SJCRH30 (cell line): Measurements from ENCODE around the gene TSPAN5. TPM values are rescaled to one million over a fixed set of nuclear protein-coding genes. Genes with fewer than 3 reads are reported as not detected.

ENCODE experiments used
- DNase-seq, 2 experiments: peaks; one replicate each; pipeline ENCODE4 v3.0.0-alpha.2; 2015 to 2020
- H3K27ac ChIP-seq: fragments of 250-450 bp; sonication (Bioruptor Pico); 2 replicates; pipeline ENCODE4 v1.5.1; 2020; ENCODE audit warnings: mild to moderate bottlenecking, moderate library complexity
- H3K27me3 ChIP-seq: fragments of 250-450 bp; sonication (Bioruptor Pico); 2 replicates; pipeline ENCODE4 v1.5.1; 2020; ENCODE audit warnings: mild to moderate bottlenecking, moderate library complexity
- H3K36me3 ChIP-seq: fragments of 250-450 bp; sonication (Bioruptor Pico); 2 replicates; pipeline ENCODE4 v1.5.1; 2020; ENCODE audit warnings: mild to moderate bottlenecking, moderate library complexity
- H3K4me1 ChIP-seq: fragments of 250-450 bp; sonication (Bioruptor Pico); 2 replicates; pipeline ENCODE4 v1.5.1; 2020; ENCODE audit warnings: mild to moderate bottlenecking, moderate library complexity
- H3K4me3 ChIP-seq: fragments of 250-450 bp; sonication (Bioruptor Pico); 2 replicates; pipeline ENCODE4 v1.5.1; 2020; ENCODE audit warnings: mild to moderate bottlenecking, moderate library complexity
- H3K9me3 ChIP-seq: fragments of 250-450 bp; sonication (Bioruptor Pico); replicated peaks from 2 replicates; pipeline ENCODE4 v1.5.1; 2020; ENCODE audit warnings: mild to moderate bottlenecking, moderate library complexity
- total RNA-seq: library from RNA; depleted of rRNA; stranded (reverse); fragments of >200 nt; shearing (Covaris generic); gene quantifications from 2 replicates; pipeline ENCODE4 v1.2.3, GENCODE V29; 2014

The TSPAN5 gene
- total RNA-seq, 1 experiment from 2014 or later, result 27.2 TPM

DNA sequence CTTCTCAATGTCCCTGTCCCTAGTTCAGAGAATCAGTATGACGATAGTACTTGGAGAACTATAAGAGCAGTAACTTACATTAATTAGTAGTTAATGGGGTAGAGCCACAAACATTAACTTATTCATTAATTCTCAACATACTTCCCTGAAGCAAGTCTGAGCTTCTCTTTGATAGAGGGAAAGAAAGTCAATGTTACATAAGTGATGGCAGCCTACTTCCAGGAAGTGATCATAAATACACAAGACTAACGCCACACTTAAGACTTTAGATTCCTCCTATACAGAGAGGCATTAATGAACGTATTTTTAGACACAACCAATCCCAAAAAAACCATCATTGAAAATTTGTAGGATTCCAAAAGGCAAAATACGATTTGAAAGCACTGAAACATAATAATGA, 33.8 kb downstream of the TSPAN5 start:
- no peaks in the 10 kb centered on the region for H3K27me3 ChIP-seq

DNA sequence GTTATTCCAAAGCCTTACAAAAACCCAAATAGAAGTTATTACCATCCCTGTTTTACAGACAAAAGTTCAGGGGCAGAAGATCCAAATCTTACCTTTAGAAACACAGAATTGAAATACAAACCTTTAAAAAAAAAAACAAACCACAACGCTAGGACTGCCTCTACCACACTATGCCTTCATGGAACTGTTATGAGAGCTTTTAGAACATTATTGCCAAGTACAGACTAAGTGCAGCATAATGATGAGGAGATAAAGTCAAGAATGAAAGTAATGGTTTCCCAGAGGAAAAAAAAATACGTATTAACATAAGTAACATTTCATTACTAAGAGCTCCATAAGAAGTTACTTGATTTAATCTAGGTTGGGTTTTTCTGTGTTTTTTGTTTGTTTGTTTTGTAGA, 34.3 kb downstream of the TSPAN5 start:
- Histone ChIP-seq H3K36me3 (no peaks in the 10 kb centered on the region), H3K4me1 (no peaks in the 10 kb centered on the region), H3K27me3 (no peaks in the 10 kb centered on the region), H3K27ac (no peak overlapping the region), H3K4me3 (no peak overlapping the region), H3K9me3 (no peaks in the 10 kb centered on the region)
- DNase-seq, result no peak

More for the DNA sequence above, 33.8 kb downstream of the TSPAN5 start:
- Histone ChIP-seq H3K27ac (no peak overlapping the region), H3K9me3 (no peaks in the 10 kb centered on the region), H3K4me1 (no peaks in the 10 kb centered on the region), H3K4me3 (no peak overlapping the region), H3K36me3 (no peaks in the 10 kb centered on the region)
- no peak for DNase-seq

DNA sequence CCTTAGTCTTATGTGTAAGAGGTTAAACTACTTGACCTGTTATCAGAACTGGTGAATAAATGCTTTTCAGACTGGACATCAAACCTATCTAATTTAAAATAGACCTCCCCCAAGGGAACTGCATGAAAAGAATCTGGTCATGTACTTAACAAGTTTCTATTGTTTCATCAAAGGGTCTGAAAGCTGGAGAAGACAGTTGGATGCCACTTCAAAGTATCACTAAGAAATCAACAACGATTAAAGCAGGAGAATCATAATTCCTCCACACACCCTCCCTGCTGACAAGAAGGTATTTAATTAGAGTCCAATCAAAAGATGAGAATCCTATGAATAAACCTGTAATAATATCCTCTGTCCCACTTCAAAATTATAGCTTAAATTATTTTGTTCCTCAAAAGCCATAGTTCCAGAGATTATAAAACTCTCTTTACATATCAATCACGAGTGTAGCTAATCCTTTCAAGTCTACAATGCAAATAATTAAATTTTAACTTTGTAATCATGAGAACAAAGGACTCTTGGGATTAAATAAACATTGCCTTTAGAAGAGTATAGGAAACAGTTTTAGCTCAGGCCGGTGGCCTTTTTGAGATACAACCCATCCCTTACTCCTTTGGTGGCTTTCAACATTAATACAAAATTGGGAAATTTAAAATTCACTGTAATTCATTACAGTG, 35.1 kb downstream of the TSPAN5 start:
- Histone ChIP-seq H3K27me3 (no peaks in the 10 kb centered on the region), H3K36me3 (no peaks in the 10 kb centered on the region), H3K9me3 (no peaks in the 10 kb centered on the region), H3K27ac (no peak overlapping the region), H3K4me3 (no peak overlapping the region), H3K4me1 (no peaks in the 10 kb centered on the region)
- DNase-seq, result no peak

DNA sequence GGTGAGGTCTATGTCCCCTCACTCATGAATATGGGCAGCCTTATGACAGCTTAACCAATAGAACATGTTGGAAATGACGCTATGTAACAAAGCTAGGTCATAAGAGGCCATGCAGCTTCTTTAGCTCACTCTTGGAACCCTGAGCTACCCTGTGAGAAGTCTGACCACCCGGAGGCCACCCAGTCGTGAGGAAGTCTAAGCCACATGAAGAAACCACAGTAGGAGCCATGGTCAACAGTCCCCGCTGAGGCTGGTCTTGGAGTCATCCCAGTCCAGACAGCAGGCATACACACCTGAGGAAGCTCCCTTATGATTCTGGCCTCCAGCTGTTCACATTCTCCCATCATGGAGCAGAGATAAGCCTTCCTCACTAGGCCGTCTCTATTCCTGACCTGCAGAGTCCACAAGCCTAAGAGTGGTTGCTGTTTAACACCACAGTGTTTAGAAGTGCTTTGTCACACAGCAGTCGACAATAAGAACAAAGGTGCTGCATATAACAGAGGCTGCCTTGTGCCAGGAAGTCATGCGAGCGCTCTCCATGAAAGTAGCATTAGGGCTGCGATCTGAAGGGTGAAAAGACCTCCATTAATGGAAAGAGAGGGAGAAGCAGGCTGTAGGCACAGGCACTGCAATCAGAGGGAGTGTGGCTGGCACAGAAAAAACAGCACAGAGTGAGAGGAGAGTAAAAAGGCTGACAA, 38.2 kb downstream of the TSPAN5 start:
- H3K36me3 ChIP-seq, result no peaks in the 10 kb centered on the region
- H3K27ac ChIP-seq, result no peak overlapping the region
- H3K4me1 ChIP-seq, result no peaks in the 10 kb centered on the region
- no peak overlapping the region for H3K4me3 ChIP-seq
- no peak for DNase-seq
- no peaks in the 10 kb centered on the region for H3K27me3 ChIP-seq
- no peaks in the 10 kb centered on the region for H3K9me3 ChIP-seq

DNA sequence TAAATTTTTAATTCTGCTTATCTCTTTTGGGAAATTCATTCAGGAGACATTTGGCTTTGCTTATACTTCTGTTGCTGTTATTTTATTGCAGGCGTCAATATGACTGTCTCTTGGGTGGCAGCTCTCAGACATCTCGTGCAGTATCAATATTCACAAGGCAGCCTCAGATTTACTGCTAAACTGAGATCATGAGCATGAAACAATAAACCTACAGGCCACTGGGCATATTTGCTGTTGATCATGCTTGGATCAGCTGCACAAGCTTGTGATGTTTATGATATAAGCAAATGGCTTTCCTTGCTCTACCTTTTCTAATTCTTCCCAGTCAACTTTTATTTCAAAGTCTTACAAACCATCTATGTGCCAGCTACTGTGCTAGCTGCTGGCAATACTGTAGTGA, 39.2 kb downstream of the TSPAN5 start:
- H3K27me3 ChIP-seq, result no peaks in the 10 kb centered on the region
- no peaks in the 10 kb centered on the region for H3K9me3 ChIP-seq
- H3K4me1 ChIP-seq, result no peaks in the 10 kb centered on the region
- no peak overlapping the region for H3K27ac ChIP-seq
- no peak for DNase-seq
- H3K4me3 ChIP-seq, result no peak overlapping the region
- no peaks in the 10 kb centered on the region for H3K36me3 ChIP-seq

DNA sequence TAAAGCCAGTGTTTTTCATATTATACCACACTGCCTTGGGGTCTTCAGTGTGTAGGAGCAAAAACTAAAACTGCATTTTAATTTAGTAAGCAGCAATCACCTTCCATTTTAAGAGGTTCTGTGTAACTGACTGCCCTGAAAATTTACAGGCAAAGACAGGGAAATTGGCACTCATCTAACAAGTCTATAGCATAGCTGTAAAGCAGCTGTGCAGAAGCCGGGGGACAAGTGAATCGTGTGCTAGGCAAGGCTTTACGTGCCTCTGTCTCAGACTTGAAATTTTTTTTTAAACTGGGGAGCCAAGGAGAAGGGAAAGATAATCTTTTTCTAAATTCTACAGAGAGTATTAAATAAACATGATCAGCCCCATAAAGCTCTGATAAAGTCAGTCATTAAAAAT, 39.7 kb downstream of the TSPAN5 start:
- H3K4me1 ChIP-seq, result no peaks in the 10 kb centered on the region
- H3K27me3 ChIP-seq, result no peaks in the 10 kb centered on the region
- H3K27ac ChIP-seq, result no peak overlapping the region
- no peaks in the 10 kb centered on the region for H3K9me3 ChIP-seq
- H3K4me3 ChIP-seq, result no peak overlapping the region
- H3K36me3 ChIP-seq, result no peaks in the 10 kb centered on the region
- DNase-seq, result no peak

DNA sequence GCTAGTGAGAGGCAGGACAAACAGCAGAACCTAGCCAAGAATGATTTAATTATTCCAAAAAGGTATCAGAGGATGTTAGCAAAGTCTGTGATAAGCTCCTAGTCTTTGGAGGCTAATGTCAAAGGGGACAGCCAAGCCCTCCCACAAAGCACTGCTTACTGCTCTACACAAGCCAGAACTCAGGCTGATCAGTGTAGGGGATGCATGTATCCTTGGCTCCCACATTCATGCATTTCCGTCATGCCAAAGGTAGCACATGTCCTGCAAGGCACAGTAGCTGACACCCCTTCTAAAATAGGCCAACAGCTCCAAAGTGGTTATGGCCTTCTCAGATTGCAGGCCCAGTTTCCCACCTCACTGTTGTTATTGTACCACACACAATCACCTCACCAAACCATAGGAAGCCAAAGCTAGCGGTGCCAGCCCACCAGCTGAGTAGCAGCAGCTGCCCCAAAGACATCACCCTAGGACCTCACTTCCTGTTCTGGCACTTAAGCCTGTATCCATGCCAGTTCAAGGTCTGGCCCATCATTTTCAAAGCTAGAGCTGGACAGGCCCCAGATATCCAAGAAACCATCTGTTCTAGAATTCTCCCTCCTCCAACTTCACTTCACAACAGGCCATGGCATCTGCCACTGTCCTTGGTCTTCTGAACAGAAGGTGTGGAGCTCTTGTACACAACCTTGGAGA, 40.9 kb downstream of the TSPAN5 start:
- peak; percentile 48 to 57 for DNase-seq
- no peaks in the 10 kb centered on the region for H3K36me3 ChIP-seq
- H3K9me3 ChIP-seq, result no peaks in the 10 kb centered on the region
- no peak overlapping the region for H3K27ac ChIP-seq
- H3K4me3 ChIP-seq, result no peak overlapping the region
- H3K4me1 ChIP-seq, result no peaks in the 10 kb centered on the region
- H3K27me3 ChIP-seq, result no peaks in the 10 kb centered on the region

DNA sequence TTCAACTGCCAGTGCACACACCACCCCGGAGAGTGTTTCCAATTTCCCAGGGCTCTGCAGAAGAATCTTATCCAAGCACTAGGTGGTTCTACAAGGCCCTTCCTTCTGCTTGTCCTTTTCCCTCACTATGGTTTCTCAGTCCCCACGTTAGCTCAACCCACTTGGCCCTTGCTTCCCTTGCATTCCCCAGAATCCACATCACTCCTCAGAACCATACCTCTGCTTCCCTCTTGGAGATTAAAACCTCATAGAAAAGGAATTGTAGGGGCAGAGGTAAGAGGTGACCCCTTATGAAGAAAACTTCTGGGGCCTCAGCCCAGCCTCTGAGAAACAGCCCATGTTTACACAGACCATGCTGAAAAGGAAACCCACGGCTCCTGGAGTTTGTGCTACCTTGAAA, 42.4 kb downstream of the TSPAN5 start:
- H3K4me1 ChIP-seq, result no peaks in the 10 kb centered on the region
- no peaks in the 10 kb centered on the region for H3K27me3 ChIP-seq
- no peak for DNase-seq
- H3K9me3 ChIP-seq, result no peaks in the 10 kb centered on the region
- no peaks in the 10 kb centered on the region for H3K36me3 ChIP-seq
- H3K27ac ChIP-seq, result no peak overlapping the region
- no peak overlapping the region for H3K4me3 ChIP-seq

DNA sequence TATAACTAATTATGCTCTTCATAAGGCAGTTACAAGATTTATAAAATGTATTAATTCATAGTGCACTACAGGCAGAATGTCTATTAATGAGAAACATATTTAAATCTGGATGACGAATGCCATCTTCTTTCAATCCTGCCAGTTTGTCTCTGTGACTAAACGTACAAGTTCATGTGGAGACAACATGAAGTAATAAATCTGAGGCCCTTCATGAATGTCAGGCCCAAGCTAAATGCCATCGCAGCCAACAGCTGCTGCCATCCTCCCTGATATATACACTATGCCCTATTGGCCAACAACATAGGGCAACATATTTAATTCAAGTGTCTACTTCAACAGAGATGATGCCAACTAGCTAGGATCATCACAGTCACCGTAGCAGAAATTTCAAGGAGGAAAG, 43.7 kb downstream of the TSPAN5 start:
- no peak for DNase-seq
- no peaks in the 10 kb centered on the region for H3K27me3 ChIP-seq
- no peaks in the 10 kb centered on the region for H3K9me3 ChIP-seq
- H3K36me3 ChIP-seq, result no peaks in the 10 kb centered on the region
- no peak overlapping the region for H3K4me3 ChIP-seq
- no peaks in the 10 kb centered on the region for H3K4me1 ChIP-seq
- no peak overlapping the region for H3K27ac ChIP-seq

DNA sequence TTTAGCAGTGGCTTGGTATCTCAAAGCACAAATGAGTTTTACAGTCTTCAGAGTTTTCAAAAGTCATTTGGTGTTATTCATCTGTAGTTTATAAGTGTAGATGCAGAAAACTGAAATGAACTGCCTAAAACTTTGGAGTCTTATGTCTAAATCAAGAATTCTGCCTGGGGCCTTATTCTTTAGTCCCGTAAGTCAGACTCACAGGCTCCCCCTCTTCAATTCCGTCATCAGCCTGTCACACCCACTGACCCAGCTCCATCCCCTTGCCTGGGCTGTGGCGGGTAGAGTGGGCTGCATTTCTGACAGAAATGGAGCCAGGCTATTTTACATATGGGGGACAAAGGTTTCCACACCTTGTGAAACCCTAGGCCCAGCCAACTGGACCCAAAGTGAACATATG, 44.3 kb downstream of the TSPAN5 start:
- Histone ChIP-seq H3K4me1 (no peaks in the 10 kb centered on the region), H3K9me3 (no peaks in the 10 kb centered on the region), H3K27me3 (no peaks in the 10 kb centered on the region), H3K27ac (no peak overlapping the region), H3K36me3 (no peaks in the 10 kb centered on the region), H3K4me3 (no peak overlapping the region)
- DNase-seq, result no peak

DNA sequence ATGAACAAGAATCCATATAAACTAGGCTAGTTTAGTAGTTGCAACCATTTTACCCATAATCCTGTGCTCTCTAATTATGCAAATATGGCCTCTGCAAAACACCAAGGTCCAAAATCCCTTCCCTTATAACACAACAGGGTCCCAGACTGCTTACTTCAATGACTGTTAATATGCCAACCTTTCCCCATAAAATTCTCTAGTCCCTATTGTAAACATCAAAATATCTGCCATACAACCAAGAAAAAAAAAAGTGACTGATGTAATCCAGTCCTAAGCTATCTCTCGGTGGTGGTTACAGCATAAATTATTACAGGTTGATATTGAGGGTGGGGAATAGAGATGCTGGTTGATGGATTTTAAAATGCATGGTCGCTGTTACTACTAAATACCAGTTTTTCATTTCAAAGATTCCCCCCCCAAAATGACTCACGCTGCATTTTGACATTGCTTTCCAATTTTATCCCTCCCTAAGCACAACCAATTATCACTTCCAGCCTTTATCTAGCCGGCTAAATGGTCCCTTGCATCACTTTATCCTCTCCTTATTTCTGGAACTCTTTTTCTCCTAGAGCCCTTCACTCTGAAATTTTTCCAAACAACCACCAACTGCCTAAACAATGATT, 44.8 kb downstream of the TSPAN5 start:
- no peaks in the 10 kb centered on the region for H3K27me3 ChIP-seq
- DNase-seq, result no peak
- H3K36me3 ChIP-seq, result no peaks in the 10 kb centered on the region
- no peak overlapping the region for H3K4me3 ChIP-seq
- H3K4me1 ChIP-seq, result no peaks in the 10 kb centered on the region
- no peaks in the 10 kb centered on the region for H3K9me3 ChIP-seq
- no peak overlapping the region for H3K27ac ChIP-seq

DNA sequence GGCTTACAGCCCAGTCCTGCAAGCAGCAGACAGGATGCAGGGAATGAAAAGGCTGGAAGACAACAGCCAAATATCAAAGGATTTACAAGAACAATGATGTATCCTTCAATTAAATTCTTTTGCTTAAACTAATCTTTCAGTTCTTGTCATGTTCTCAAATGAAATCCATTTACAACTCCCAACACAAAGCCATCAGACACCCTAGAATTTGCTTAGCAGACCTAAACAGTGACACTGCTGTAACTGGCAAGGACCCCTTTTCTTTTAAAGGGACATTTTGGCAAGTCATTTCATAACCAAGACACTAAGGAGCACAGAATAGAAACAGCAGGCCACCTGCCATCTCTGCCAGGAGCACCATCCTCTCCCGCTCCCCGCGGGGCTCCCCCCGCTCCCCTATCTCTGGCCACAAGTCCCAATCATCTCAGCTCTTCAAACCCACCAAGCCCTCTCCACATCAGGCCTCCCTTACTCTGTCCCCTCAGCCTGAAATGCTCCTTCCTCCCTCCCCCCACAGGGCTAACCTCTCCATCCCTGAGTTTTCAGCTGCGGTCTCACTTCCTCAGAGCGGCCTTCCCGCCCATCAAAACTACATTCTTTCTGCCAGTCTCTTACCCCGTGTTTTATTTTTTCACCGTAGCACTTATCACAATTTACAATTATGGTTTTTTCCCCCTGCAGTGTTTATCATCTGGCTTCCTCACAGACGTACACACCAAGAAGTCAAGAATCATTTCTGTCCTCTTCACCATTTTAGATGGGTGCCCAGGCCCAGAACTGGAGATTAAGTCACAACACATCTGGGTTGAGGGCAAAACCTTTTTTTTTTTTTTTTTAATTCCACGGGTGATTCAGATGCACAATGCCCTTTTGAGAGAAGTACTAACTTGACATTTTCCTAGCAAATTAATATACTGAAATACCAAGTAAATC, 45.8 kb downstream of the TSPAN5 start:
- Histone ChIP-seq H3K9me3 (no peaks in the 10 kb centered on the region), H3K36me3 (no peaks in the 10 kb centered on the region), H3K27me3 (no peaks in the 10 kb centered on the region), H3K27ac (no peak overlapping the region), H3K4me1 (no peaks in the 10 kb centered on the region), H3K4me3 (no peak overlapping the region)
- no peak for DNase-seq

DNA sequence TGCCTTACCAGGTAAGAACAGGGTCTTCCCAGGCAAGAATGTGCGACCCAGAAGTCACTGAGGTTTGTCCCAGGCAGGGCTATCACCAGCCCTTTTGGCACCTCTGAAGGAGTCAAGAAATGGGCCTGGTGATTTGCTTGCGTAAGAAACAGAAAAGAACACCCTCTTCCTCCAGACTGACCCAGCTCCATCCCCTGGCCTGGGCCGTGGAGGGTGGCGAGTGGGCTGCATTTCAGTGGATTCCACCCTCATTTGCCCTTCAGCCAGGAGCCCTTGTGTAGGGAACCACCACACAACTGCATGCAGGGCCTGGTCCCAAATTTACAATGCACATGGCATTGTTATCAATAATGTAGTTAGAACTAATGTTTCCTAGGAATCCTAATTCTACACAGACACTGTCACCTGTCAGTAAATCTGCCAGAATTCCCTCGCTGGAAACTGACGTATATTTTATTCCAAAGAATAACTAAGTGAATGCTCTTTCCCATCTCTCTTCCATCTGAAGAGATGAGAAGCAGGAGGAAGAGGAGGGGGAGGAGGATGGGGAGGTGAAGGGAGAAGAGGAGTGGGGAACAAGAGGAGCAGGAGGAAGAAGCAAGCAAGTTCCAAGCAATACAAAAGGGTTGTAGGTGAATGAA, 46.6 kb downstream of the TSPAN5 start:
- H3K4me1 ChIP-seq, result no peaks in the 10 kb centered on the region
- H3K27me3 ChIP-seq, result no peaks in the 10 kb centered on the region
- no peak overlapping the region for H3K27ac ChIP-seq
- H3K9me3 ChIP-seq, result no peaks in the 10 kb centered on the region
- no peak for DNase-seq
- no peaks in the 10 kb centered on the region for H3K36me3 ChIP-seq
- H3K4me3 ChIP-seq, result no peak overlapping the region
